GM12873 (cell line): ENCODE results near the gene SPATA20.

Source experiments
- CTCF ChIP-seq: IDR thresholded peaks from 2 replicates; pipeline ENCODE4 v1.5.1; 2012; ENCODE audit warnings: low read depth, mild to moderate bottlenecking, moderate library complexity, low read length, control low read depth; ENCODE audit not compliant: insufficient read depth; ENCODE audit errors: missing control alignments

Gene SPATA20

GRCh38 chr17:50522766-50523165 lies 24.2 kb upstream of the SPATA20 start:
- no peak for TF ChIP-seq CTCF

GRCh38 chr17:50523208-50523607 lies 23.8 kb upstream of the SPATA20 start:
- no peak for TF ChIP-seq CTCF

- TF ChIP-seq CTCF: no peak
These were observed 22.1 kb upstream of the SPATA20 start for GRCh38 chr17:50524838-50525237.

GRCh38 chr17:50527155-50527762 lies 19.7 kb upstream of the SPATA20 start:
- TF ChIP-seq CTCF: no peak

DNA sequence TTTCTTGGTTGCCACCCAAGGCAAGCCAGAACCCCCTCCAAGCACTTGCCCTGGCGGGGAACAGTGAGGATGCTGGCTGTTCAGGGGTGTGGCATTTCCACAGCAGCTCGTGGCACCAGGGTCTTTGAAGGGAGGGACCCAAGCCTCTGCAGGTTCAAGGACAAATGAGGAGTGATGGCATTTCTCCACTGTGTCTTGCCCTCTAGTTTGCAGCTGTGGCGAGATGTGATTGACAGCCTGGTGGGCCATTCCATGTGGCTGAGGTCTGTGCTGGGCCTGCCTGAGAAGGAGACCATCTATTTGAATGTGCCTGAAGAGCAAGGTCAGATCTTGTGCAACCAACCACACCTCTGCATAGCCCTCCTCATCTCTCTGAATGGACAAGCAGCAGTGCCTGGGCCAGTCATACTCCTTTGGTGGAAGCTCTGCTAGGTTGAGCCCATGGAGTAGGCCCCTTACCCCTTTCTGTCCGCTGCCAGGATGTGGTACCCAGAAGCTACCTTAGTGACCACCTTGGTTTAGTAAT lies 19.0 kb upstream of the SPATA20 start:
- no peak for TF ChIP-seq CTCF

DNA sequence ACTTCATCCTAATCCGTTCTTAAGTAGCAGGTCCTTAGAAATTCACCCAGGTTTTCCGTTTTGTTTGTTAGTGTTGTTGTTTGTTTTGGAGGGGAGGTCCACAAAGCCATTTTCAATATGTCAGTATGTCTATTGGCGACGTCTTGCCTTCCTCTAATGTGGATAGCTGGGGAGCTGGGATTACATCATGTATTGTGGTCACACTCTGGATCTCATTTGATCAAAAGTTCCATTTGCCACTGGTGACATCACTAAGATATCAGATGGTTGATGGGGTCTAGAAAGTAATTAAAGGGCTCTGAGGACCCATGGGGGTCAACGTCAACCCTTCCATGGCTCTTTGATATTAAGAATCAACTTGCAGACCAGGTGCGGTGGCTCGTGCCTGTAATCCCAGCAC lies 17.1 kb upstream of the SPATA20 start:
- no peak for TF ChIP-seq CTCF

GRCh38 chr17:50531428-50532025 lies 15.4 kb upstream of the SPATA20 start:
- no peak for TF ChIP-seq CTCF
